HCT116 (cell line): ENCODE measurements around the gene MZB1. TPM values are rescaled to one million over a fixed set of nuclear protein-coding genes. Genes with fewer than 3 reads are reported as not detected.

ENCODE experiments used
- ATAC-seq: fragments of 200-7000 bp; cut with Tn5 transposase; 2 replicates; pipeline ENCODE4 v1.9.1; 2020; ENCODE audit warnings: mild to moderate bottlenecking, moderate library complexity
- BruUV-seq: library from RNA; stranded (reverse); fragments of 400-500 nt; replicated peaks from 2 replicates; lab custom pipeline; 2021; lab: Mats Ljungman, UMichigan
- CTCF ChIA-PET: fragments of 300-600 bp; sonication (Branson Sonifier 250); formaldehyde crosslinking; loops from one replicate; lab custom pipeline; 2021; ENCODE audit warnings: antibody characterized with exemption; lab: Charles Lee
- POLR2A ChIA-PET: fragments of 300-600, 350-600 bp; sonication (Branson Sonifier 250); formaldehyde crosslinking; loops from one replicate; lab custom pipeline; 2021; ENCODE audit warnings: antibody characterized with exemption; lab: Charles Lee
- RAD21 ChIA-PET, 2 experiments: fragments of 300-600 bp; sonication (Branson Sonifier 250); formaldehyde crosslinking; loops; one replicate each; lab custom pipeline; 2023; ENCODE audit warnings: low total read pairs in 2 of 2; ENCODE audit not compliant: uncharacterized antibody in 2 of 2, unreplicated experiment in 2 of 2, low non-redundant PET in 1 of 2; lab: Charles Lee
- DNase-seq: peaks from one replicate; pipeline ENCODE4 v3.0.0-alpha.2; 2010; ENCODE audit warnings: low read depth, low spot score
- H2AFZ ChIP-seq: fragments of 200-600 bp; shearing (Covaris generic), sonication (generic); 2 replicates; pipeline ENCODE4 v1.6.1; 2017; ENCODE audit warnings: low read depth, mixed run types, mixed read lengths, antibody characterized with exemption, low read length; ENCODE audit not compliant: poor library complexity, severe bottlenecking
- H3K27ac ChIP-seq: 2 replicates; pipeline ENCODE4 v1.5.1; 2012; ENCODE audit warnings: low read depth, low read length
- H3K27me3 ChIP-seq: fragments of 200-600 bp; sonication (generic); 2 replicates; pipeline ENCODE4 v1.6.1; 2016; ENCODE audit warnings: mixed run types, low read length, mixed read lengths; ENCODE audit not compliant: insufficient read depth
- H3K36me3 ChIP-seq, 2 experiments: fragments of 200-500 bp in 1 of 2; fragments of 200-600 bp in 1 of 2; sonication (Bioruptor generic) in 1 of 2; sonication (generic) in 1 of 2; 2 replicates each; pipeline versions ENCODE4 v1.5.1 to v1.6.1; 2014 to 2016; ENCODE audit warnings: low read length in 2 of 2, inconsistent platforms in 1 of 2, mixed read lengths in 1 of 2, mixed run types in 1 of 2; ENCODE audit not compliant: insufficient read depth in 2 of 2, control insufficient read depth in 1 of 2
- H3K4me1 ChIP-seq, 2 experiments: fragments of 200-600 bp in 1 of 2; sonication (generic) in 1 of 2; 2 replicates each; pipeline versions ENCODE4 v1.5.1 to v1.6.1; 2012 to 2017; ENCODE audit warnings: low read length in 2 of 2, inconsistent platforms in 1 of 2, mild to moderate bottlenecking in 1 of 2, mixed read lengths in 1 of 2, mixed run types in 1 of 2, moderate library complexity in 1 of 2; ENCODE audit not compliant: insufficient read depth in 2 of 2, control insufficient read depth in 1 of 2
- H3K4me2 ChIP-seq: fragments of 200-600 bp; sonication (generic); 2 replicates; pipeline ENCODE4 v1.6.1; 2017; ENCODE audit warnings: mixed run types, low read length, mixed read lengths
- H3K4me3 ChIP-seq, 2 experiments: fragments of 200-600 bp in 1 of 2; sonication (generic) in 1 of 2; replicated peaks in 1 of 2; 2 replicates each; pipeline ENCODE4 v1.5.1; 2011 to 2016; ENCODE audit warnings: low read length in 2 of 2, control low read depth in 1 of 2, low read depth in 1 of 2, mild to moderate bottlenecking in 1 of 2, mixed read lengths in 1 of 2, mixed run types in 1 of 2
- H3K79me2 ChIP-seq: fragments of 200-600 bp; sonication (generic); 2 replicates; pipeline ENCODE4 v1.6.1; 2017; ENCODE audit warnings: mild to moderate bottlenecking, mixed run types, low read length, moderate library complexity, mixed read lengths; ENCODE audit not compliant: insufficient read depth
- H3K9ac ChIP-seq: fragments of 200-600 bp; sonication (generic); 2 replicates; pipeline ENCODE4 v1.6.1; 2016; ENCODE audit warnings: low read length, mixed read lengths
- H3K9me2 ChIP-seq: fragments of 200-600 bp; sonication (generic), shearing (Covaris generic); 2 replicates; pipeline ENCODE4 v1.6.1; 2017; ENCODE audit warnings: mixed run types, mild to moderate bottlenecking, moderate library complexity; ENCODE audit not compliant: insufficient read depth
- H3K9me3 ChIP-seq, 2 experiments: fragments of 200-500 bp in 1 of 2; fragments of 200-600 bp in 1 of 2; sonication (Bioruptor generic) in 1 of 2; sonication (generic) in 1 of 2; 2 replicates each; pipeline ENCODE4 v1.6.1; 2014 to 2017; ENCODE audit warnings: low read length in 2 of 2, mixed read lengths in 2 of 2, inconsistent platforms in 1 of 2, low read depth in 1 of 2, mild to moderate bottlenecking in 1 of 2, mixed run types in 1 of 2, moderate library complexity in 1 of 2; ENCODE audit not compliant: control insufficient read depth in 1 of 2, insufficient read depth in 1 of 2
- H4K20me1 ChIP-seq: fragments of 200-600 bp; sonication (generic), shearing (Covaris generic); 2 replicates; pipeline ENCODE4 v1.6.1; 2017; ENCODE audit warnings: mixed run types, mild to moderate bottlenecking, moderate library complexity; ENCODE audit not compliant: insufficient read depth
- CBX3 ChIP-seq: IDR thresholded peaks from 2 replicates; pipeline ENCODE4 v1.6.1; 2012; ENCODE audit warnings: low read depth
- EGR1 ChIP-seq: IDR thresholded peaks from 2 replicates; pipeline ENCODE4 v1.6.1; 2012; ENCODE audit warnings: low read depth
- ELF1 ChIP-seq: IDR thresholded peaks from 2 replicates; pipeline ENCODE4 v1.6.1; 2012; ENCODE audit warnings: low read depth, borderline replicate concordance
- FOSL1 ChIP-seq: IDR thresholded peaks from 2 replicates; pipeline ENCODE4 v1.6.1; 2012; ENCODE audit warnings: low read depth
- JUND ChIP-seq: IDR thresholded peaks from 2 replicates; pipeline ENCODE4 v1.6.1; 2012
- POLR2AphosphoS5 ChIP-seq: IDR thresholded peaks from 2 replicates; pipeline ENCODE4 v1.6.1; 2011; ENCODE audit warnings: mild to moderate bottlenecking, low read depth, low read length, moderate library complexity
- RAD21 ChIP-seq: IDR thresholded peaks from 2 replicates; pipeline ENCODE4 v1.6.1; 2012; ENCODE audit warnings: low read depth, mild to moderate bottlenecking
- SIN3A ChIP-seq: IDR thresholded peaks from 2 replicates; pipeline ENCODE4 v1.6.1; 2012; ENCODE audit warnings: low read depth
- SP1 ChIP-seq: IDR thresholded peaks from 2 replicates; pipeline ENCODE4 v1.6.1; 2012; ENCODE audit warnings: low read depth
- TCF7L2 ChIP-seq: IDR thresholded peaks from 2 replicates; pipeline ENCODE4 v1.7.0; 2011; ENCODE audit warnings: borderline replicate concordance, inconsistent platforms; ENCODE audit not compliant: insufficient read depth, insufficient read length; ENCODE audit errors: extremely low read depth
- YY1 ChIP-seq: IDR thresholded peaks from 2 replicates; pipeline ENCODE4 v1.6.1; 2011; ENCODE audit warnings: low read length, low read depth, moderate library complexity, mild to moderate bottlenecking; ENCODE audit not compliant: insufficient replicate concordance; ENCODE audit errors: extremely low read depth
- ZFX ChIP-seq: fragments of 450-650 bp; IDR thresholded peaks from 2 replicates; pipeline ENCODE4 v1.6.1; 2017
- ZNF274 ChIP-seq: fragments of 200-500 bp; sonication (Bioruptor generic); IDR thresholded peaks from 2 replicates; pipeline ENCODE4 v1.6.1; 2014; ENCODE audit warnings: mild to moderate bottlenecking, low read depth, low read length, inconsistent platforms
- intact Hi-C: fragments of 100-400 bp; cut with micrococcal nuclease; formaldehyde crosslinking; loops from 2 replicates; pipeline ENCODE4 v1.10.0; 2022
- total RNA-seq: library from RNA; stranded (reverse); gene quantifications from one replicate; pipeline ENCODE4 v1.2.1, GENCODE V29; 2021; ENCODE audit not compliant: unreplicated experiment
- TF ChIP-seq, protein P1 (sequence below): IDR thresholded peaks from 2 replicates; pipeline ENCODE4 v1.6.1; 2011; ENCODE audit warnings: mild to moderate bottlenecking, low read length, moderate library complexity; ENCODE audit not compliant: insufficient replicate concordance; ENCODE audit errors: extremely low read depth
- TF ChIP-seq, protein P2 (sequence below): IDR thresholded peaks from 2 replicates; pipeline ENCODE4 v1.6.1; 2012
- TF ChIP-seq, protein P3 (sequence below): IDR thresholded peaks from 2 replicates; pipeline ENCODE4 v1.6.1; 2012; ENCODE audit warnings: low read depth
- TF ChIP-seq, protein P4 (sequence below), 3 experiments: fragments of 200-600 bp in 1 of 3; sonication (generic) in 1 of 3; IDR thresholded peaks in 2 of 3; conservative IDR thresholded peaks in 1 of 3; 2 replicates each; pipeline ENCODE4 v1.5.1; 2012 to 2017; ENCODE audit warnings: low read depth in 2 of 3, low read length in 2 of 3, antibody characterized with exemption in 1 of 3, borderline replicate concordance in 1 of 3, control low read depth in 1 of 3, mild to moderate bottlenecking in 1 of 3, mixed read lengths in 1 of 3, mixed run types in 1 of 3, moderate library complexity in 1 of 3; ENCODE audit not compliant: insufficient read depth in 1 of 3

The MZB1 gene
- total RNA-seq, 1 experiment from 2014 or later = 0.81 TPM

DNA sequence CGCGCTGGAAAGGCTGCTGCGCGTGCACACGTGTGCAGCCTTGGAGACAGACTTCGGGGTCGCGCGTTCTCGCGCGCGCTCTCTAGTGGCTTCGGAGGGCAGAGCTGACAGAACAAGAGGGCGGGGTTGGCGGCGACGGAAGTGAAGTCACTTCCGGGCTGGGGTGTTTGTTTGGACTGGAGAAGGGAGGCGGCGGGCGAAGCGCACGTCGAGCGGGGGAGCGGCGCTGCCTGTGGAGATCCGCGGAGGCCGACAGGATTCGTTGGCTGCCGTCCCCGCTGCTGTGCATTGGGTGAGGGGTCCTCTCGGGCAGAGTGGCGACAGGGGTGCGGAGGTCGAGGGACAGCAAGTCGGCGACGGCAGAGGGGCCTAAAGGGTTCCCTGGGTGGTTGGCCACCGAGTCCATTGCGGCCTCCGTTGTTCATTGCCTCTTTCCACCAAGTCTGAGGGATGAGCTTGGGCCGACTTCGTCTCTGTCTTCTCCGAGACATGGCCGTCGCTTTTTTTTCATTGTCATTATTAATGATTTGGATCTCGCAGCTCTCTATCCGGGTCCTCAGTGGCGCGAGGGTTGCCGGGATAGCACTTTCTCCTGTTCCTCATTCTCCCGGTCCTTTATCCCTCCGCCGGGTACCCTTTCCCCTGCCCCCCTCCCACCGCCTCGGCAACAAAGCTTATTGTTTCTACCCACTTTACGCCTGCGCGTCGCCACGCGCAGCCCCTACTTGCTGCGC lies 47.9 kb downstream of the MZB1 start, which contains the start of gene PAIP2:
Gene PAIP2 (plus strand): TSS at position 166 of the 734 bp plus-strand sequence. CDS start 21,931 bp downstream, outside the sequence.
- POLR2A ChIA-PET = interaction anchor here (0.6 to 2.8 kb wide), 8 partner anchors 12 to 553 kb away, joined by 3 to 14 read pairs (median 3); partner anchors contain the start of gene MATR3
- peaks cover 4 to 16% of the 10 kb centered on the region in 2 experiments; a peak in 3 of 4 replicates for H3K4me1 ChIP-seq
- peaks cover 51% of the 10 kb centered on the region for H3K79me2 ChIP-seq
- no peaks in the 10 kb centered on the region for H3K9me2 ChIP-seq
- peak within 1 kb of the TSS; percentile 93 for H3K4me2 ChIP-seq
- TSS peak; percentile 80 for BruUV-seq
- peaks cover 6% of the 10 kb centered on the region; the same call in 1 of the 2 replicates for H4K20me1 ChIP-seq
- CTCF ChIA-PET = interaction anchor here (0.6 to 1.9 kb wide), 8 partner anchors 22 to 553 kb away, joined by 3 to 6 read pairs (median 4); partner anchors contain the start of genes MATR3 and SPATA24
- RAD21 ChIA-PET = interaction anchor here in 1 of 2 experiments (0.6 to 1.0 kb wide), 3 partner anchors 39 to 73 kb away, joined by 5 to 6 read pairs (median 5); no protein-coding TSS in a partner anchor
- DNase-seq (peak; percentile 96), ATAC-seq (peak; percentile 91)
- no peaks in the 10 kb centered on the region for H3K27me3 ChIP-seq
- H3K9ac ChIP-seq = peak within 1 kb of the TSS; percentile 95
- intact Hi-C loops = loop anchor here (1.0 kb wide), 2 partner anchors 48 to 50 kb away; no protein-coding TSS in a partner anchor
- 0 out of 4 replicates have a peak, but pooled peaks cover 4% of the 10 kb centered on the region in 2 experiments for H3K36me3 ChIP-seq
- peak within 1 kb of the TSS; percentile 83 to 88 for H3K4me3 ChIP-seq
- no peaks in the 10 kb centered on the region for H3K9me3 ChIP-seq
- peak within 1 kb of the TSS; percentile 27 for H2AFZ ChIP-seq
- peak within 1 kb of the TSS; percentile 96 for H3K27ac ChIP-seq
- TF ChIP-seq, protein P1, sequence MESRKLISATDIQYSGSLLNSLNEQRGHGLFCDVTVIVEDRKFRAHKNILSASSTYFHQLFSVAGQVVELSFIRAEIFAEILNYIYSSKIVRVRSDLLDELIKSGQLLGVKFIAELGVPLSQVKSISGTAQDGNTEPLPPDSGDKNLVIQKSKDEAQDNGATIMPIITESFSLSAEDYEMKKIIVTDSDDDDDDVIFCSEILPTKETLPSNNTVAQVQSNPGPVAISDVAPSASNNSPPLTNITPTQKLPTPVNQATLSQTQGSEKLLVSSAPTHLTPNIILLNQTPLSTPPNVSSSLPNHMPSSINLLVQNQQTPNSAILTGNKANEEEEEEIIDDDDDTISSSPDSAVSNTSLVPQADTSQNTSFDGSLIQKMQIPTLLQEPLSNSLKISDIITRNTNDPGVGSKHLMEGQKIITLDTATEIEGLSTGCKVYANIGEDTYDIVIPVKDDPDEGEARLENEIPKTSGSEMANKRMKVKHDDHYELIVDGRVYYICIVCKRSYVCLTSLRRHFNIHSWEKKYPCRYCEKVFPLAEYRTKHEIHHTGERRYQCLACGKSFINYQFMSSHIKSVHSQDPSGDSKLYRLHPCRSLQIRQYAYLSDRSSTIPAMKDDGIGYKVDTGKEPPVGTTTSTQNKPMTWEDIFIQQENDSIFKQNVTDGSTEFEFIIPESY = no peak
- TF ChIP-seq ZFX = peak; percentile 67; the same call in 1 of the 2 replicates
- no peak for TF ChIP-seq ZNF274
- TF ChIP-seq POLR2AphosphoS5 = peak; percentile 96
- peak; percentile 52 for TF ChIP-seq TCF7L2
- peak; percentile 62 for TF ChIP-seq ELF1
- TF ChIP-seq RAD21 = peak; percentile 75
- TF ChIP-seq, protein P2, sequence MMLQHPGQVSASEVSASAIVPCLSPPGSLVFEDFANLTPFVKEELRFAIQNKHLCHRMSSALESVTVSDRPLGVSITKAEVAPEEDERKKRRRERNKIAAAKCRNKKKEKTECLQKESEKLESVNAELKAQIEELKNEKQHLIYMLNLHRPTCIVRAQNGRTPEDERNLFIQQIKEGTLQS = no peak; the same call in 1 of the 2 replicates
- peak; percentile 30 for TF ChIP-seq YY1
- 0 out of 2 replicates have a peak, but pooled peaks have one; percentile 53 for TF ChIP-seq EGR1
- TF ChIP-seq, protein P3, sequence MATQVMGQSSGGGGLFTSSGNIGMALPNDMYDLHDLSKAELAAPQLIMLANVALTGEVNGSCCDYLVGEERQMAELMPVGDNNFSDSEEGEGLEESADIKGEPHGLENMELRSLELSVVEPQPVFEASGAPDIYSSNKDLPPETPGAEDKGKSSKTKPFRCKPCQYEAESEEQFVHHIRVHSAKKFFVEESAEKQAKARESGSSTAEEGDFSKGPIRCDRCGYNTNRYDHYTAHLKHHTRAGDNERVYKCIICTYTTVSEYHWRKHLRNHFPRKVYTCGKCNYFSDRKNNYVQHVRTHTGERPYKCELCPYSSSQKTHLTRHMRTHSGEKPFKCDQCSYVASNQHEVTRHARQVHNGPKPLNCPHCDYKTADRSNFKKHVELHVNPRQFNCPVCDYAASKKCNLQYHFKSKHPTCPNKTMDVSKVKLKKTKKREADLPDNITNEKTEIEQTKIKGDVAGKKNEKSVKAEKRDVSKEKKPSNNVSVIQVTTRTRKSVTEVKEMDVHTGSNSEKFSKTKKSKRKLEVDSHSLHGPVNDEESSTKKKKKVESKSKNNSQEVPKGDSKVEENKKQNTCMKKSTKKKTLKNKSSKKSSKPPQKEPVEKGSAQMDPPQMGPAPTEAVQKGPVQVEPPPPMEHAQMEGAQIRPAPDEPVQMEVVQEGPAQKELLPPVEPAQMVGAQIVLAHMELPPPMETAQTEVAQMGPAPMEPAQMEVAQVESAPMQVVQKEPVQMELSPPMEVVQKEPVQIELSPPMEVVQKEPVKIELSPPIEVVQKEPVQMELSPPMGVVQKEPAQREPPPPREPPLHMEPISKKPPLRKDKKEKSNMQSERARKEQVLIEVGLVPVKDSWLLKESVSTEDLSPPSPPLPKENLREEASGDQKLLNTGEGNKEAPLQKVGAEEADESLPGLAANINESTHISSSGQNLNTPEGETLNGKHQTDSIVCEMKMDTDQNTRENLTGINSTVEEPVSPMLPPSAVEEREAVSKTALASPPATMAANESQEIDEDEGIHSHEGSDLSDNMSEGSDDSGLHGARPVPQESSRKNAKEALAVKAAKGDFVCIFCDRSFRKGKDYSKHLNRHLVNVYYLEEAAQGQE = no peak
- TF ChIP-seq, protein P4, sequence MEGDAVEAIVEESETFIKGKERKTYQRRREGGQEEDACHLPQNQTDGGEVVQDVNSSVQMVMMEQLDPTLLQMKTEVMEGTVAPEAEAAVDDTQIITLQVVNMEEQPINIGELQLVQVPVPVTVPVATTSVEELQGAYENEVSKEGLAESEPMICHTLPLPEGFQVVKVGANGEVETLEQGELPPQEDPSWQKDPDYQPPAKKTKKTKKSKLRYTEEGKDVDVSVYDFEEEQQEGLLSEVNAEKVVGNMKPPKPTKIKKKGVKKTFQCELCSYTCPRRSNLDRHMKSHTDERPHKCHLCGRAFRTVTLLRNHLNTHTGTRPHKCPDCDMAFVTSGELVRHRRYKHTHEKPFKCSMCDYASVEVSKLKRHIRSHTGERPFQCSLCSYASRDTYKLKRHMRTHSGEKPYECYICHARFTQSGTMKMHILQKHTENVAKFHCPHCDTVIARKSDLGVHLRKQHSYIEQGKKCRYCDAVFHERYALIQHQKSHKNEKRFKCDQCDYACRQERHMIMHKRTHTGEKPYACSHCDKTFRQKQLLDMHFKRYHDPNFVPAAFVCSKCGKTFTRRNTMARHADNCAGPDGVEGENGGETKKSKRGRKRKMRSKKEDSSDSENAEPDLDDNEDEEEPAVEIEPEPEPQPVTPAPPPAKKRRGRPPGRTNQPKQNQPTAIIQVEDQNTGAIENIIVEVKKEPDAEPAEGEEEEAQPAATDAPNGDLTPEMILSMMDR (IDR thresholded peaks at IDR 0.05 in 2 of 3, conservative IDR thresholded peaks at IDR 0.05 in 1 of 3; ENCODE audit: borderline replicate concordance in 1 of 3, insufficient read depth in 1 of 3, low read depth in 2 of 3, low read length in 2 of 3) = peak; percentile 62 to 75 (median 72); a peak in 5 of 6 replicates
- peak; percentile 95 for TF ChIP-seq SIN3A
- TF ChIP-seq CBX3 = peak; percentile 78; the same call in 1 of the 2 replicates
- no peak for TF ChIP-seq FOSL1
- peak; percentile 69 for TF ChIP-seq SP1
- TF ChIP-seq JUND = peak; percentile 43; the same call in 1 of the 2 replicates
